ENCODE results near the gene CHST12. TPM values are rescaled to one million over a fixed set of nuclear protein-coding genes. Genes with fewer than 3 reads are reported as not detected.

CHST12 gene
- total RNA-seq, 2 experiments from 2014 or later: 3.9 to 43.4 TPM

- ChIA-PET CTCF (ENCODE audit: unreplicated experiment) (no interaction called here), POLR2A (no interaction called here)
- no peaks in the 10 kb centered on the region; the same call in 1 of the 2 replicates for H4K20me1 ChIP-seq (ENCODE audit: insufficient read depth, low read length)
- no peaks in the 10 kb centered on the region for H3K9me3 ChIP-seq (ENCODE audit: low read length)
- no peaks in the 10 kb centered on the region for H3K79me2 ChIP-seq (ENCODE audit: insufficient read depth, low read depth, low read length)
- H3K4me2 ChIP-seq (ENCODE audit: low read length): no peak overlapping the region
- H3K27ac ChIP-seq (ENCODE audit: low read depth, low read length, poor library complexity, severe bottlenecking): no peak overlapping the region
- intact Hi-C loops (cut with micrococcal nuclease; ENCODE audit: unreplicated experiment): no loop called here
- no peak for DNase-seq (ENCODE audit: low spot score)
- no peak overlapping the region for H2AFZ ChIP-seq (ENCODE audit: low read length)
- peaks cover 4% of the 10 kb centered on the region; the same call in 1 of the 2 replicates for H3K36me3 ChIP-seq (ENCODE audit: insufficient read depth, low read length)
- no TSS peak for BruUV-seq (replicated peaks)
- H3K4me1 ChIP-seq (ENCODE audit: insufficient read depth, low read length, poor library complexity, severe bottlenecking): no peaks in the 10 kb centered on the region
- no peak for TF ChIP-seq EZH2phosphoT487 (IDR thresholded peaks at IDR 0.05; ENCODE audit: borderline replicate concordance, low read depth, low read length)
- no peak for TF ChIP-seq CTCF (conservative IDR thresholded peaks at IDR 0.05; ENCODE audit: low read length)
- no peaks in the 10 kb centered on the region for H3K9me2 ChIP-seq (ENCODE audit: insufficient read depth, low read length)
- H3K4me3 ChIP-seq (ENCODE audit: low read depth, low read length, poor library complexity, severe bottlenecking): no peak overlapping the region
Measured at GRCh38 chr7:2437537-2438148, 34.2 kb downstream of the CHST12 start.

GRCh38 chr7:2438186-2438585 lies 34.8 kb downstream of the CHST12 start:
- H3K4me2 ChIP-seq (ENCODE audit: low read length): no peak overlapping the region
- no peaks in the 10 kb centered on the region for H3K36me3 ChIP-seq (ENCODE audit: insufficient read depth, low read length)
- ChIA-PET POLR2A (no interaction called here), CTCF (ENCODE audit: unreplicated experiment) (no interaction called here)
- H3K79me2 ChIP-seq (ENCODE audit: insufficient read depth, low read depth, low read length): no peaks in the 10 kb centered on the region
- H3K27ac ChIP-seq (ENCODE audit: low read depth, low read length, poor library complexity, severe bottlenecking): no peak overlapping the region
- TF ChIP-seq EZH2phosphoT487 (IDR thresholded peaks at IDR 0.05; ENCODE audit: borderline replicate concordance, low read depth, low read length) (no peak), CTCF (conservative IDR thresholded peaks at IDR 0.05; ENCODE audit: low read length) (no peak)
- no peaks in the 10 kb centered on the region for H3K9me2 ChIP-seq (ENCODE audit: insufficient read depth, low read length)
- intact Hi-C loops (cut with micrococcal nuclease; ENCODE audit: unreplicated experiment): no loop called here
- H3K4me1 ChIP-seq (ENCODE audit: insufficient read depth, low read length, poor library complexity, severe bottlenecking): no peaks in the 10 kb centered on the region
- no peak for DNase-seq (ENCODE audit: low spot score)
- no peak overlapping the region for H3K4me3 ChIP-seq (ENCODE audit: low read depth, low read length, poor library complexity, severe bottlenecking)
- H3K9me3 ChIP-seq (ENCODE audit: low read length): no peaks in the 10 kb centered on the region
- H2AFZ ChIP-seq (ENCODE audit: low read length): no peak overlapping the region
- BruUV-seq (replicated peaks): no TSS peak
- no peaks in the 10 kb centered on the region; the same call in 1 of the 2 replicates for H4K20me1 ChIP-seq (ENCODE audit: insufficient read depth, low read length)

- no peak for TF ChIP-seq CTCF (conservative IDR thresholded peaks at IDR 0.05; ENCODE audit: low read length)
- no peak for TF ChIP-seq EZH2phosphoT487 (IDR thresholded peaks at IDR 0.05; ENCODE audit: borderline replicate concordance, low read depth, low read length)
- BruUV-seq (replicated peaks): no TSS peak
- Histone ChIP-seq H4K20me1 (ENCODE audit: insufficient read depth, low read length) (no peaks in the 10 kb centered on the region; the same call in 1 of the 2 replicates), H3K4me3 (ENCODE audit: low read depth, low read length, poor library complexity, severe bottlenecking) (no peak overlapping the region), H3K27ac (ENCODE audit: low read depth, low read length, poor library complexity, severe bottlenecking) (no peak overlapping the region), H3K36me3 (ENCODE audit: insufficient read depth, low read length) (no peaks in the 10 kb centered on the region), H3K9me3 (ENCODE audit: low read length) (no peaks in the 10 kb centered on the region), H3K4me1 (ENCODE audit: insufficient read depth, low read length, poor library complexity, severe bottlenecking) (no peaks in the 10 kb centered on the region), H3K4me2 (ENCODE audit: low read length) (no peak overlapping the region), H3K9me2 (ENCODE audit: insufficient read depth, low read length) (no peaks in the 10 kb centered on the region), H2AFZ (ENCODE audit: low read length) (no peak overlapping the region), H3K79me2 (ENCODE audit: insufficient read depth, low read depth, low read length) (no peaks in the 10 kb centered on the region)
- CTCF ChIA-PET (ENCODE audit: unreplicated experiment): no interaction called here
- POLR2A ChIA-PET: no interaction called here
- no peak for DNase-seq (ENCODE audit: low spot score)
- intact Hi-C loops (cut with micrococcal nuclease; ENCODE audit: unreplicated experiment): no loop called here
Measured at GRCh38 chr7:2438775-2439174, 35.4 kb downstream of the CHST12 start.
